Stimulated activated CD8-positive, alpha-beta memory T cell treated with anti-CD3 and anti-CD28 coated beads, Interleukin-12 subunit alpha, Interleukin-12 subunit beta, amount 100 ng/mL, for 1 hour (primary cell): ENCODE data around the gene ACSF2.
"Not testable (repeated sequence)": the region's sequence is repeated elsewhere in the genome, so short reads cannot be mapped to it uniquely, and the experiment has no call there.

Experiments
- DNase-seq: peaks from one replicate; pipeline ENCODE4 v3.0.0-alpha.2; 2020; ENCODE audit warnings: low read depth

ACSF2 gene

DNA sequence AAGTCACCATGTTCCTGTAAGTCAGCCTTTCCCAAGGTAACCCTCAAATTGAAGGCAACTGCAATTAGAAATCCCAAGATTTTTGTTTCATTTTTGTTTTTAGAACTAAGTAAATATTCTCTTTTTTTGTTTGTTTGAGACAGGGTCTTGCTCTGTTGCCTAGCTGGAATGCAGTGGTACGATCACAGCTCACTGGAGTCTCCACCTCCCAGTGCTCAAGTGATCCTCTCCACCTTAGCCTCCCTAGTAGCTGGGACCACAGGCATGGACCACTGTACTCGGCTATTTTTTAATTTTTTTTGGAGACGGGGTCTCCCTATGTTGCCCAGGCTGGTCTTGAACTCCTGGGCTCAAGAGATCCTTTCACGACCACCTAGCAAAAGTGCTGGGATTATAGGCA, 18.1 kb upstream of the ACSF2 start:
- no peak for DNase-seq

DNA sequence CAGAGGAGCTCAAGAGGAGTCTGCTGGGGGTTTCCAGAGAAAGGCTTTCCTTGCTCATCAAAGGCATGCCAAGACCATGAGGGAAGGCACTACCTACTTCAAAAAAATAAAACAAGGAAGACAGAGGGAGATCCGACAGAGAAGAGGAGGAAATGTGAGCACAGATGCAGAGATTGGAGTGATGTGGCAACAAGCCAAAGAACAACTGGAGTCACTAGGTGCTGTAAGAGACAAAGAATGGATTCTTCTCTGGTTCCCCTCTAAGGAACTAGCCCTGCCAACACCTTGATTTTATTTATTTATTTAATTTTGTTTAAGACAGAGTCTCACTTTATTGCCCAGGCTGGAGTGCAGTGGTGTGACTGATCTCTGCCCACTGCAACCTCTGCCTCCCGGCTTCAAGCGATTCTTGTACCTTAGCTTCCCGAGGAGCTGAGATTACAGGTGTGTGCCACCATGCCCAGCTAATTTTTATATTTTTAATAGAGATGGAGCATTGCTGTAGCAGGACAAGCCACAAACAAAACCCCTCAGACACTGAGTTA, 13.8 kb upstream of the ACSF2 start:
- DNase-seq, result no peak

GRCh38 chr17:50414808-50415207, 11.2 kb upstream of the ACSF2 start:
- DNase-seq, result no peak

GRCh38 chr17:50419577-50419976, 6.4 kb upstream of the ACSF2 start:
- not testable (repeated sequence) for DNase-seq

DNA sequence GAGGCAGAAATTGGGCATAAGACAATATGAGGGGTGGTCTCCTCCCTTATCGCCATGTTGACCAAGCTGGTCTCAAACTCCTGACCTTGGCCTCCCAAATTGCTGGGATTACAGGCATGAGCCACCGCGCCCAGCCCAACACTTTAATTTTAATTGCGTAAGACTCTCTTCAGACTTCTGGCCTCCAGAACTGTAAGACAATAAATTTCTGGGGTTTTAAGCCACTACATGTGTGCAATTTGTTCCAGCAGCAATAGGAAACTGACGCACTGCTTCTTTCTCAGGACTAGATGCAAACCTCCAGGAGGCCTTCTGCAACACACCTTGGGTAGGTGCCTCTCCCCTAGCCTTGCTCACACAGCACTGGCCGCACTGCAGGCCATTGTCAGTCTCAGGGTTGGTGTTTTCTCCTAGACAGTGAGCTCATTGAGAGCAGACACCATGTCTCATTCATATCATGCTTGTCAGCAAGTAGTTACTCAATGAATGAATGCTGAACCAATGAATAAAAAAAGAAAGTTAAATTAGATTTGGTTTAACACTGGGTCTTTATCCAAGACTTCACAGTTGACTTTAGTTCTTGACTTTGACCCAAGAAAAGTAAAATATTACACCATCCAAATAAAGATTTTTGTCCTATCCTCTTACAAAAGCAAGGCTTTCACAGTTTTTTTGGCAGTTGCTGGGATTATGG, 5.5 kb upstream of the ACSF2 start:
- DNase-seq, result no peak

DNA sequence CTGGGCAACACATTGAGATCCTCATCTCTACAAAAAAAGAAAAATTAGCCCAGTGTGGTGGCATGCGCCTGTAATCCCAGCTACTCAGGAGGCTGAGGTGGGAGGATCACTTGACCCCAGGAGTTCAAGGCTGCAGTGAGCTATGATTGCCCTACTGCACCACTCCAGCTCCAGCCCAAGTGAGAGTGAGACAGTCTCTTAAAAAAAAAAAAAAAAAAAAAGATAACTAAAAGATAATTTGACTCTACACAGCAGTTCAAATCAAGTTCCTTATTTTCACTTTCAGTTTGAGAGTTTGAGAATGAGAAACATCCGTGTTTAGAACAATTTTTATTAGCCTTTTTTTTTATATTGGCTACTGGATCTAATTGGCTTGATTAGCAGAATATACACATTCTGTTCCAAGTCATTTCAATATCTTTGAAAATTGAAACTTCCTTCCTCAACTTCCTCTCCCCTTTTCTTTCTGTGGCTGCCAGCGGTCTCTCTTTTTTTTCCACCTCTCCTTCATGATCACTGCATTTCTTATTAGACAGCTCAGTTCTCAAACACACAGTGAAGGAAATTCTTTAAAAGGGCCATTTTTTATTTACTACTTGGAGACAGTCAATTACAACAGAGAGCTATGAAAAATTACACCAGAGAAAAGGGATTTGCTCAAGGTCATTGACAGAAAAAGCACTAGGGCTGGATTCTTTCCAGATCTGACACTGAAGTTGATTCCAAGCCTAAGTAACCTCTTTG, 4.5 kb upstream of the ACSF2 start:
- no peak for DNase-seq

- no peak for DNase-seq
These were observed 3.3 kb upstream of the ACSF2 start for GRCh38 chr17:50422738-50423137.

GRCh38 chr17:50423553-50424159, 2.4 kb upstream of the ACSF2 start:
- no peak for DNase-seq

- DNase-seq, result no peak
These were observed 1.6 kb upstream of the ACSF2 start for GRCh38 chr17:50424246-50424995.

DNA sequence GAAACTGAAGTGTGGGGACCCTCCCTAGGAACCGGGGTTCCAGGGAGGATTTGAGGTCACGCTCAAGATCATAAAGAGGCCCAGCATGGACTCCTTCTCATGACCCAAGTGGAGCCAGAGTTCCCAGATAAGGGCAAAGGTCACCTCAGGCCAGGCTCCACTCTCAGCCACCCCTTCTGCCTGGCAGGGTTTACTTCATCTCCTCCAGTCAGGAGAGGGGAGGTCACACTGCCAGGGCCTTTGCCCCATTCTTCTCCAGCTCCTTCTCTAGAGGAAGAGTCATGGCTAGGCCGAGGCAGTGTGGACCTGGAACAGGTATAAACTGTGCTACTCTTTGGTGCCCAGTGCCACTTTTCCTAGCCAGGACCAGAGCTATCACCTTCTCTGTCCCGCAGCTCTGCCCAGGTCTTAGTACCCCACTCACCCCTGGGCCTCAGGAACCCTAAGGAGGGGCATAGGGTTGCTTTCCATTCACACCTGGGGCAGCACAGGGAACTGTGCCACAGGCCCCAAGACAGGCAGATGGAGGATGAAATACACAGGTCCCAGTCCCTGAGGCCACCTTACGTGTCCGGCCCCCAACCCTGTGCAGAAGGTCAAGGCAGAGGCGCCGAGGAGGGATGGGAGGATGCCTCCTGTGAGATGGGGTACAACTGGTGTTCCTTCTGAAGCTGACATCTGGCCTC, 879 bp upstream of the ACSF2 start:
- DNase-seq, result no peak

DNA sequence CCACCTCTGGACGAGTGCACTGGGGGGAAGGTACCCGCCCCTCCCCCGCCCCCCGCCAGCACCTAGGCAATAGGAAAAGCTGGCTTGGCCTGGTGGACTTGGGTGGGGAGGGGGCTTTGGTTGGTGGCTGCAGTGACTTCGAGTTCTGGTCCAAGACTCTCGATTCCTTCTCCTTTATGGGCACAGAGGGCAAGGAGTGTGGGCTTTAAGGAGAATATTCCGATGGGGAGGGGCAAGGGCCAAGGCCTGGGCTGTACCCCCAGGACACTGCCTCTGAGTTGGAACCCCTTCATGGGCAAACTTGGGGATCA, 409 bp downstream of the ACSF2 start:
- DNase-seq, result no peak

DNA sequence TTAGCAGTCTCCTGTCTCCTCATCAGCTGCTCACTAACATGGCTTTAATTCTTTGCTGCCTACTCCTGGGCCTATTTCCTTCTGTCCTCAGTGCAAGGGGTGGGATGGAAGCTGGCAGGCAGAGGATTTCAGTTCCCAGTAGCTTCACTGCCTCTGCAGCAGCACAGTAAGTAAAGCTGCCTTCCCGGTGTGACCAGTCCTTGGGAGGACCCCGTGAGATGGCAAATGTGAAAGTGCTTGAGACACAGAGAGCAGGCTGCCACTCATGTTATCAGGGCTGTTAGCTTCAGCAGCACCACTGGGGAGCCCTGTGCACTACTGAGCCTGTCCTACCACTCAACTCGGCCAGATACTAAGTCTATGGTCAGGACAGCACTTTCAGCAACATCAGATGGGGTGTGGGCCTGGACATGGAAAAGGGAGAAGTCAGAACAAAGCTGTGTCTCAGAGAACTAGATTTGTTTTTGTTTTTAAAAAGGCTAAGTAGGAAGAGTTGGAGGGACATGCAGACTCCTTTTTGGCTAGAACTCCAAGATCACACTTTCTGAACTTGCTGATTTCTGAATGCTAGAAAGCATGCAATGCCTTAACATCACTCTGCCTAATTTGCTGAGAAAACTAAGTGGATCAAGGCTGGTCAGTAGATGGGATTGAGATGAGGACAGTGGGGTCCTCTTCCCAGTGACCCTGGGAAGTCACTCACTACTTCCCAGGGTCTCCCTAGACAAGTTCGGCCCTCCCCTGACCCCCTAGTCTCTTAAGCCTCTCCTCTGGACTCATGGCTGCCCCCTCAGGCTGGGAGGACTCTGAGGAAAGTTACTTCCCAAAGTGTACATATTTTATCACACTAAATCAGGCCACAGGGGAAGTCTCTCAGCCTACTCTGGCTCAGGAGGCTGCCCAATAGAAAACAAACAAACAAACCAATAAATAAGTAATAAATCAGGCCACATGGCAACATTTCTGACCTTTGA, 1.1 kb downstream of the ACSF2 start:
- DNase-seq, result no peak

DNA sequence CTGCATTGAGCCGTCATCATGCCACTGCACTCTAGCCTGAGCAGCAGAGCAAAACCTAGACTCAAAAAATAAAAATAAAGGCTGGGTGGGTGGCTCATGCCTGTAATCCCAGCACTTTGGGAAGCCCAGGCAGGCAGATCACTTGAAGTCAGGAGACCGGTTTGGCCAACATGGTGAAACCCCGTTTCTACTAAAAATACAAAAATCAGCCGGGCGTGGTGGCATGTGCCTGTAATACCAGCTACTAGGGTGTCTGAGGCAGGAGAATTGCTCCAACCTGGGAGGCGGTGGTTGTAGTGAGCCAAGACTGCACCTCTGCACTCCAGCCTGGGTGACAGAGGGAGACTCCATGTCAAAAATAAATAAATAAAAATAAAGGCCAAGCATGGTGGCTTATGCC, 2.1 kb downstream of the ACSF2 start:
- DNase-seq, result not testable (repeated sequence)

- DNase-seq, result no peak
These were observed 2.9 kb downstream of the ACSF2 start for GRCh38 chr17:50428831-50429424.

DNA sequence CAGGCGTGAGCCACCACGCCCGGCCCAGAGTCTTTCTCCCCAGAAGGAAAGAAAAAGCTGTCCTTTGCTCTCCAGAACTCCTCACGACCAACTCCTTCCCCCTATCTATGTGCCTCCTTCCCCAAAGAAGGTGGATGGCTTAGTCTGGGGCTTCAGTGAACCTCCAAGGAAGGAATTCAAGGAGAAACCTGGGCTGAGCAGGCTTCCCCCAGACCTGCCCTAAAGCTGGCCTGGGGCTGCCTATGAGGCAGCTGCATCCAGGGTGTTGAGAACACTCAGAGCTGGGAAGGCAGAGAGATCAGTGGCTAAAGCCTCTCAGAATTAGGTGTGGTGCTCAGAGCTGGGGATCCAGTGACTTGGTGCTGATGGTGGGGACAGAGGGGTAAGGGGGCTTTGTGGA, 3.8 kb downstream of the ACSF2 start:
- no peak for DNase-seq

DNA sequence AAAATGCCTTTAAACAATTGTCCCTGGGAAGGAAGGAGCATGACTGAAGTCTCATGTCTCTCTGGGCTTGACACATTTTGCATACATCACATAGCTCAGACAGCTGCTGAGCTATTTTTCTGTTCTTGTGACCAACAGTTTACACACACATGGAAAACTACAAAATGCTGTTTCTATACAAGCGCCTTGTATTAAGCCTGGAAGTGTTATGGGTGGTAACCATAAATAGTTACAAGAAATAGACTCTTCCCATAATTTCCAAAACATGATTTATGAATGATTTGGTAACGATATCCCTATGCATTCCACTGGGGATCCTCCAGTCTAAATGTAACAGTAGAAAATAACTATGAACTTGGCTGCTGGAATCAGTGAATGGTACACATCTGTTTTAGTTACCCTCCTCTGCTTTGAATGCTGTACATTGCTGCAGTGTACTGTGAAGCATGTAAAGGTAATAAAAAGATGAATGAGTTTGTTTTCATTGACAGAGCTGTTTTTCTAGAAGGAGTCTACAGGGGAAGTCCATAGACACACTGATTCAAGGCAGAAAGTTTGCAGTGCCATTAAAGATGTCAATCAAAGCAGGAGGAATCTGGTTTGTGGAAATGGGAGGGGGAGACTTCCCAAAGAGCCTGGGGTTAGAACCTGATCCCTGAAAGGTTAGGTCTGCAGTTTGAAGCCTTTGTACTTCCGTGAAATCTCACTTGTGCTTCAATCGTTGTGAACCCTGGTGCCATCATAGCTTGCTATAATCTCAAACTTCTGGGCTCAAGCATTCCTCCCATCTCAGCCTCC, 5.0 kb downstream of the ACSF2 start:
- DNase-seq, result no peak

DNA sequence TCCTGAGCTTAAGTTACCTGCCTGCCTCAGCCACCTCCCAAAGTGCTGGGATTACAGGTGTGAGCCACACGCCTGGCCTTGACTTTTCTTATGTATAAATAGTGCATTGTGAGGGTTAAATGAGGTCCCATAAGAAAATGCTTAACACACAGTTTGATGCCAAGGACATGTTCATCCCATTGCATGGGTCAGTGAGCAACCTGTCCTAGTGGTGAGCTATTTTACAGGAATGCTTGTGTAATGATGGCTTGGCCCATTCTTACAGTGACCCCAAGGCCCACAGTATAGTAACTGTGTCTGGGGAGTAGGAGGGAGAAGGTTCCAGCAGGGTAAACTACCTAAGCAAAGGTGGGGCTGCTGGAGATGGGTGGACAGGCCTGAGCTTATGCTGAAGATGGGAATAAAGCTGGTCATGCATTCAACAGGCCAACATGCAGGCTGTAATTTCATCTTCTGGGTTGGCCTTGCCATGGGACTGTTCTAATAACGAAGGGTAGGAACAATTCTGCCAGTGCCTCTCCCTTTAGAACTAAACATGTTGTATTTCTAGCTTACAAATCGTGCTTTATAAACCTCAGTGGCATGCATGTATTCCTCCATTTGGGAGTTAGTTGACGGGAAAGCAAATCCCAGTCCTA, 6.2 kb downstream of the ACSF2 start:
- no peak for DNase-seq

GRCh38 chr17:50437409-50437808, 11.4 kb downstream of the ACSF2 start:
- no peak for DNase-seq

GRCh38 chr17:50439008-50439407, 13.0 kb downstream of the ACSF2 start:
- DNase-seq, result no peak
